ENCODE measurements around the gene CYP27B1. TPM values are rescaled to one million over a fixed set of nuclear protein-coding genes. Genes with fewer than 3 reads are reported as not detected.

The CYP27B1 gene
- total RNA-seq, 4 donors from 2014 or later, result 1.2 to 4.1 (median 2.0) TPM

DNA sequence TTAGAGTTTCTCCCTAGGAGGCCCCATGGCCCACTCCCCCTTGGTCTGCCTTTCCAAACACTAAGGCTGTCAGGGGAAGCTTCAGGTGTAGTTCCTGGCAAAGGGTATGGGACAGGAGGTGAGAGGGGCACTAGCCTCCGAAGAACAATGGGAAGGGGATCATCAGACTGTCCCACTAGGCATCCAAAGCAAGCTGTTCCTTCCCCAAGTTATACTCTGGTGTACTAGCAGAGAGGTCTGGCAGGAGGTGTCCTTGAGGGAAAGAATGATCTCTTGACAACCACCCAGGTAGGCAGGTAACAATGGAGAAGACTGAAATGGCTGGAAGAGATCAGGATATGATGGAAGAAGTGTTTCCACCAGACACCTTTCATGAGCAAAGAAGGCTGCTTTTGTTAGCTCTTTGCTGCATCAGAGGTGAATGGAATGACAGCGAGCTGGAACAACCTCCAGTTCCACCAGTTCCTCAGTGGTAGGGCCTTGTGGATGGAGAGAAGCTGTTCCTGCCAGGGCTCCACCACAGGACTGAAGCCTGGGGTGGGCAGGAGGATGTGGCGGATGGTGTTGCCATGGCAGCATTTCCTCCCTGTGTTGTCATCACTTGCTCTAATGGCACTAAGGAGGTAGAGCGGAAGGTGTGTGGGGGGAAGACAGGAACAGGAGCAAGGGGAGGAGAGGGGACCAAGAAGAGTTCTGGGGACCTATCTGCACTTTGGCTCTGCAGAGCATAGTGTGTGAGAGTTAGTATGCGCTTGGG is 26.0 kb downstream of the CYP27B1 start:
- Histone ChIP-seq H3K36me3 (no peaks in the 10 kb centered on the region), H3K27me3 (peaks cover 49% of the 10 kb centered on the region), H3K9me3 (no peaks in the 10 kb centered on the region), H3K27ac (no peak overlapping the region), H3K4me3 (peak overlapping the region; percentile 28), H3K4me1 (peaks cover 54% of the 10 kb centered on the region)
- WGBS, result 73% methylated on average over 5 of the region's 5 CpGs
- DNase-seq (ENCODE audit: low spot score in 2 of 2), result no peak
- TF ChIP-seq, protein P1, sequence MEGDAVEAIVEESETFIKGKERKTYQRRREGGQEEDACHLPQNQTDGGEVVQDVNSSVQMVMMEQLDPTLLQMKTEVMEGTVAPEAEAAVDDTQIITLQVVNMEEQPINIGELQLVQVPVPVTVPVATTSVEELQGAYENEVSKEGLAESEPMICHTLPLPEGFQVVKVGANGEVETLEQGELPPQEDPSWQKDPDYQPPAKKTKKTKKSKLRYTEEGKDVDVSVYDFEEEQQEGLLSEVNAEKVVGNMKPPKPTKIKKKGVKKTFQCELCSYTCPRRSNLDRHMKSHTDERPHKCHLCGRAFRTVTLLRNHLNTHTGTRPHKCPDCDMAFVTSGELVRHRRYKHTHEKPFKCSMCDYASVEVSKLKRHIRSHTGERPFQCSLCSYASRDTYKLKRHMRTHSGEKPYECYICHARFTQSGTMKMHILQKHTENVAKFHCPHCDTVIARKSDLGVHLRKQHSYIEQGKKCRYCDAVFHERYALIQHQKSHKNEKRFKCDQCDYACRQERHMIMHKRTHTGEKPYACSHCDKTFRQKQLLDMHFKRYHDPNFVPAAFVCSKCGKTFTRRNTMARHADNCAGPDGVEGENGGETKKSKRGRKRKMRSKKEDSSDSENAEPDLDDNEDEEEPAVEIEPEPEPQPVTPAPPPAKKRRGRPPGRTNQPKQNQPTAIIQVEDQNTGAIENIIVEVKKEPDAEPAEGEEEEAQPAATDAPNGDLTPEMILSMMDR (IDR thresholded peaks at IDR 0.05), result no peak
- TF ChIP-seq POLR2AphosphoS5 (IDR thresholded peaks at IDR 0.05) (no peak), EP300 (IDR thresholded peaks at IDR 0.05) (no peak), POLR2A (IDR thresholded peaks at IDR 0.05) (no peak)

DNA sequence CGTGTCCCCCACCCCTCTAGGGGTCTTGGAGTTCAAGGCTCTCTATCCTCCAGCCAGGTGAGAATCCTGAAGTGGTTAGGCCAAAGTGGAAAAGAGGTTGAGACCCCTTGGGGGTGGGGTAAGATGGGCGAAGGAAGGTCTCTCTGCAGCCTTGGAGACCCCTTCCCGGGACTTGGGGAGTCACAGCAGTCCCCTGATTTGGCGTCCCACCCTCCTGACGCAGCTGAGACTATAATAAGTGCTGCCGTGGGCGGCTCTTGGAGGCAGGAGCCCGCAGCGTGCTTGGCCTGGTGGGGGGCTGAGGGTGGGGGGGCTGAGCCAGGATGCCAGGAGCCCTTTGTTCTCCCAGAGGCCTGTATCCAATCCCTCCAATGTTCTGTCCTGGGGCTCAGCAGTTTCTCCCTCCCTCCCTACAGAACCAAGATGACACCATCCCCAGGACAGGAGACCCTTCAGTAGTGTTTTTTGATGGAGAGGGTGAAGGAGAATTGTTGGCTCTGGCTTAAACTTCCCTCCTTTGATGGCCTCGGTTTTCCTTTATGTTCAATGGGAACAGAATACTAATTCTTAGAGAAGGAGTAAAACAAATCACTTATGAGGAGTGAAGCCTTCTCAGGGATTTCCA is 26.9 kb downstream of the CYP27B1 start:
- H3K36me3 ChIP-seq, result no peaks in the 10 kb centered on the region
- TF ChIP-seq POLR2A (IDR thresholded peaks at IDR 0.05) (no peak), EP300 (IDR thresholded peaks at IDR 0.05) (no peak), POLR2AphosphoS5 (IDR thresholded peaks at IDR 0.05) (no peak)
- TF ChIP-seq, protein P1 (IDR thresholded peaks at IDR 0.05), result no peak
- peaks cover 51% of the 10 kb centered on the region for H3K4me1 ChIP-seq
- no peak overlapping the region for H3K27ac ChIP-seq
- 43% methylated on average over 10 of the region's 10 CpGs for WGBS
- DNase-seq (ENCODE audit: low spot score in 2 of 2), result no peak
- no peak overlapping the region for H3K4me3 ChIP-seq
- no peaks in the 10 kb centered on the region for H3K9me3 ChIP-seq
- H3K27me3 ChIP-seq, result peaks cover 56% of the 10 kb centered on the region

DNA sequence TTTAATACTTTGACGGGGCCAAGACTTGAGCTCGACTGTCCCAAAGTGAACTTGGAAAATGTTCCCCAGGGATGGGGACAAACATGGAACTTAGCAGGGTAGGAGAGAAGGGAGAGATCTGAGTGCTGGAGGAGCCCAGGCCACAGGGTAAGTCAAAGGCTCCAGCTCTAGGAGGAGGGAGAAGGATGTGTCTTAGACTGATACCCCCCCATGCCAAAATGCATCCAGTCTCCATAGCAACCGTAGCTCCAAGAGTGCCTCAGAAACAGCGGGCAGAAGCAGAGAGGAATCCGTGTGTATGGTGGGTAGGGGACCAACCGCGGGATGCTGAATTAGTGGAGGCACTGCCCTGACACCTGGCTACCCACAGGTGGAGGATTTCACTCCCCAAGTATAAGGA is 27.5 kb downstream of the CYP27B1 start:
- Histone ChIP-seq H3K9me3 (no peaks in the 10 kb centered on the region), H3K36me3 (no peaks in the 10 kb centered on the region), H3K4me1 (peaks cover 49% of the 10 kb centered on the region), H3K27ac (no peak overlapping the region), H3K27me3 (peaks cover 63% of the 10 kb centered on the region), H3K4me3 (no peak overlapping the region)
- 33% methylated on average over 7 of the region's 7 CpGs for WGBS
- peak in 1 of 2 donors; percentile 38 for DNase-seq (ENCODE audit: low spot score in 2 of 2)
- TF ChIP-seq, protein P1 (IDR thresholded peaks at IDR 0.05), result no peak
- TF ChIP-seq POLR2AphosphoS5 (IDR thresholded peaks at IDR 0.05) (no peak), EP300 (IDR thresholded peaks at IDR 0.05) (no peak), POLR2A (IDR thresholded peaks at IDR 0.05) (no peak)

DNA sequence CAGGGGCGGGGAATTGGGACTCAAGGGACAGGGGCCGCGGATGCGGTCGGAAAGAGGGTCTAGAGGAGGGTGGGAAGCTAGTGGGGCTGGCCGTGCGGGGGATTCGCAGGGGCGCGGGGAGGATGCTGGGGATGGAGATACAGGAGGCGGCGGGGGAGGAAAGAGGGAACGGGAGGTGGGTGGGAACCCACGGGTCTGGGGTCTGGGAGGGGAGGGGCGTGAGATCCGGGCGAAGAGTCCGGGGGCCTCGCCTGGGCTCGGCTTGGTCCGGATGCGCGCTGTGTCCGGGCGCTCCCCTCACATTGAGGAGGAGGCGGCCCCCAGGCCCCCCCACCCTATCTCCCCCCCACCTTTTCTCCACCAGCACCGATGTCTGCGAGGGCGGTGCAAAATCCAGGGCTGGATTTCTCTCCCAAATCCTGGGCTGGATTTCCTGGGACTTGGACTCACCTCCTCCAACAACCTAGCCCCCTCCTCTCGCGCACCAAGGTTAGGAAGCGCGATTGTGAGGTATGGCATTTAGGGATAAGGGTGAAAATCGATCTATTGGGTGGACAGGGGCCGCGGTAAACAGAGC is 28.1 kb downstream of the CYP27B1 start, which contains the start of gene AGAP2:
TSS of gene AGAP2 (minus strand) at position 82 of the 577 bp plus-strand sequence. CDS start 496 bp downstream, outside the sequence.
- Histone ChIP-seq H3K36me3 (no peaks in the 10 kb centered on the region), H3K9me3 (no peaks in the 10 kb centered on the region), H3K4me3 (peak within 1 kb of the TSS; percentile 49), H3K27ac (no peak within 1 kb of the TSS), H3K27me3 (peaks cover 69% of the 10 kb centered on the region), H3K4me1 (peaks cover 43% of the 10 kb centered on the region)
- 19% methylated on average over 33 of the region's 36 CpGs for WGBS
- TF ChIP-seq POLR2AphosphoS5 (IDR thresholded peaks at IDR 0.05), result no peak
- no peak for TF ChIP-seq POLR2A (IDR thresholded peaks at IDR 0.05)
- TF ChIP-seq, protein P1 (IDR thresholded peaks at IDR 0.05), result no peak
- no peak for TF ChIP-seq EP300 (IDR thresholded peaks at IDR 0.05)
- DNase-seq (ENCODE audit: low spot score in 2 of 2), result peak in 1 of 2 donors; percentile 61

All from suprapubic skin (tissue), 4 donors.